EH (cell line): ENCODE results near the gene KRTAP2-4.
A peak's percentile ranks its signal among the peaks of the same experiment; 100 is the strongest.
"Not testable (repeated sequence)": the region's sequence is repeated elsewhere in the genome, so short reads cannot be mapped to it uniquely, and the experiment has no call there.

Experiments used
- DNase-seq: peaks from one replicate; pipeline ENCODE4 v3.0.0-alpha.2; 2015; ENCODE audit warnings: low read depth

The KRTAP2-4 gene

GRCh38 chr17:41065829-41066624 lies at the start of gene KRTAP2-4:
Gene KRTAP2-4, minus strand, starts transcription at chr17:41065879. Its CDS starts 34 bp downstream, at chr17:41065845.
- DNase-seq: peak; percentile 96

DNA sequence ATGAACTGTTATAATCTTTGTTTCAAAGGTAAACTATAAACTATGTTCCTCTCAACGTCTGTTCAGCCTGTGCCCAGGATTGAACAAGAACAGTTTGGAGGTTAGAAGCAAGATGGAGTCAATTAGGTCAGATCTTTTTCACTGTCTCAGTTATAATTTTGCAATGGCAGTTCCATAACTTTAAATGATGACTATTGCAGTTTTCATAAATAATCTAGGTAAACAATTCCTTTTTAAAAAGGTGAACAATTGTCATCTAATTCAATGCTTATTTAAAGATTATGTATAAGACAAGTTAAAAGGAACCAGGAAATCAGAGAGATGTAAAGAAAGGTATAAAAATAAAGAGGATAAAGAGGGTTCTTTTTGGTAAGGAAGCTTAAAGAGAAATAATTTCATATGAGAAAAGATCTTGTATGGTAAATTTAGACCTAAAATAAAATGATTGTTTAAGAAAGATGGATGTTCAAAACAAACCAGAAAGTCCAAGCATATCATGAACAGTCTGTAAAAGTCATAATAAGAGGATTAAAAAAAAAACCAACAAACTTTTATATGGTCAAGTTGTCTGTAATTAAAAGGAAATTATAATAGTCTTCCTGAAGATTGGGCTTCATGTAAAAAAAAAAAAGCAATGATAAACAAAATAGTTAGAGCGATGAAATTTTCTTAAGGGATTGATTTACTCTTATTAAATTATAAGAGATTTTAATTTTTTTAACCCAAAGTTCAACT lies 45.6 kb upstream of the KRTAP2-4 start:
- DNase-seq: no peak

DNA sequence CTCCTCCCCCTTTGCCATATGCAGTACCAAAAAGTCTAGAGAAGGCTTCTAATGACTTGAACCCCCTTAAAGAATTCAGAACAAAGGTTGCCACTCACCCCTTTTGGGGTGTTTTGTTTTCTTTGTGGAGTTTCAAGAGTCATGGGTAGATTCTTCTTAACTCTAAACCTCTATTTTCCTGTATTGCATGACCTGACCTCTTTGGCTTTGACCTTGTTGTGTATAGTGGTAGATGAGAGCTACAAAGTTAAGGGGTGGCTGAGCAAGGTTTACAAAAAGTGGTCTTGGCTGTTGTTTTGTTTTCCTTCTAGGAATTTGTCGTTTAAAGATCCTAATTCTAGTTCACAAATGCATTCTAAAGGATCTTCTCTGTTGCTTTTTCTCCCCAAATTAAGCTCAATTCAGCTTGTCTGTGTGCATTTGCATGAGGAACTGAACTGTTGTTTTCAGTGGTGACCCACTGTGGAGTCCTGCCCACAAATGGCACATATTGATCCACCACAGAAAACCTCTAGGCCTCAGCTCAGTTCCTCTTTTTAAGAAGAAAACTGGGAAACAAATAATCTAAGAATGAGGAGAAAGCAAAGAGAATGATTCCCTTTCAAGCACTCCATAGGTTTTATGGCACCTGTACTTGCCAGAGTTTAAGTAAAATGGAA lies 43.2 kb upstream of the KRTAP2-4 start:
- not testable (repeated sequence) for DNase-seq

GRCh38 chr17:41107941-41108450 lies 42.3 kb upstream of the KRTAP2-4 start:
- DNase-seq: peak; percentile 78

DNA sequence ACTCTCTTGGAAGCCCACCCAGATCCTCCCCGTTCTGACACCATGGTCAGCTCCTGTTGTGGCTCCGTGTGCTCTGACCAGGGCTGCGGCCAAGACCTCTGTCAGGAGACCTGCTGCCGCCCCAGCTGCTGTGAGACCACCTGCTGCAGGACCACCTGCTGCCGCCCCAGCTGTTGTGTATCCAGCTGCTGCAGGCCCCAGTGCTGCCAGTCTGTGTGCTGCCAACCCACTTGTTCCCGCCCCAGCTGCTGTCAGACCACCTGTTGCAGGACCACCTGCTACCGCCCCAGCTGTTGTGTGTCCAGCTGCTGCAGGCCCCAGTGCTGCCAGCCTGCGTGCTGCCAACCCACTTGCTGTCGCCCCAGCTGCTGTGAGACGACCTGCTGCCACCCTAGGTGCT lies 39.7 kb upstream of the KRTAP2-4 start, which contains the start of gene KRTAP4-9:
TSS of gene KRTAP4-9 (plus strand) at position 43 of the 400 bp plus-strand sequence. CDS start at position 43, 0 bp downstream.
- DNase-seq: not testable (repeated sequence)

DNA sequence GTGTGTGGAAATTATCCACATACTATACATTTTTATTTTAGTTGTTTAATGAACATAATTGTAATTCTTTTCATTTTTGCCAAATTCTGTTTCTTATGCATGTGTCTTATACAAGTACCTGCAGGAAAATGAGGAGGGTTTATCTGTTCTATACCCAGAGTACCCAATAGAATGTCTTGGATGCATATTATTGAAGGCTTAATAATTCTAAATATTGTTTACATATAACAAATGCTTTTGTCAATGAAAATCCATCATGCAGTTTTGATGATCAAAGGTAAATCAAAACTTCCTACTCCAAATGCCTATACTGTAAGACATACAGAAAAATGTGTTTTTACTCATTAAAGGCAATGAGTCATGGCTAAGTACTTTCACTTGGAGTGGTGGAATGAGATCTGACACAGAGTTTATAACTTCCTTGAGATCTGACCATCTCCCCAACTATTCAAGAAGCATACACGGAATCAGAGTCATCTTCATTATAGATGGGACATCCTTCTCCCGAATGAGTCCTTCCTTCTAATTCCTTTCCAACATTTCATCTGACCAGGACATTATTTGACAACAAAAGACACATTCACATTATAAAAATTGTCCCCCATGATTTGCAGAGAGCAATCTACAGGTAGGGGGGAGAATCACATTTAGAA lies 38.8 kb upstream of the KRTAP2-4 start:
- DNase-seq: peak; percentile 87

DNA sequence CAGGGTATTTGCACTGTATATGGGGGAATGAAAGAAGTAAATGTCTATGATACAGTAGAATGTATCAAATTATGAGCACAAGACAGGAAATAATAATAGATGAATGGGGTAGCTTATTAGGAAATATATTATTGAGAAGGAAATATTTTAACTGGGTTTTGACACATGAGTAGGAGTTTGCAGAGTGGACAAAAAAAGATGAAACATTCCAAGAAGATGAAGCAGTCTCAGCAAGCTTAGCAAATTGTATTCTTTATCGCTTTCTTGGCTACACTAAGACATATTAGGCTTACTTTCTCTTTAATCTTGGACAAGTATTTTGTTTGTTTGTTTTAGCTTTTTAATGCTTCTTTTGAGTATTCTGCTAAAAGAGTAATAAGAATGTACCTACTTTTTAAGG lies 38.2 kb upstream of the KRTAP2-4 start:
- peak; percentile 55 for DNase-seq

- no peak for DNase-seq
Observed at GRCh38 chr17:41101586-41102259, 36.0 kb upstream of the KRTAP2-4 start, which contains the start of gene KRTAP4-16. Gene KRTAP4-16, minus strand, starts transcription at chr17:41102209. Its CDS starts 0 bp downstream, at chr17:41102209.

GRCh38 chr17:41099682-41100480 lies 34.2 kb upstream of the KRTAP2-4 start:
- DNase-seq: peak; percentile 97

GRCh38 chr17:41098481-41098880 lies 32.8 kb upstream of the KRTAP2-4 start:
- peak; percentile 94 for DNase-seq

GRCh38 chr17:41098042-41098441 lies 32.4 kb upstream of the KRTAP2-4 start, which contains the start of gene KRTAP4-8:
Gene KRTAP4-8, minus strand, starts transcription at chr17:41098142. Its CDS starts 58 bp downstream, at chr17:41098084.
- DNase-seq: no peak

DNA sequence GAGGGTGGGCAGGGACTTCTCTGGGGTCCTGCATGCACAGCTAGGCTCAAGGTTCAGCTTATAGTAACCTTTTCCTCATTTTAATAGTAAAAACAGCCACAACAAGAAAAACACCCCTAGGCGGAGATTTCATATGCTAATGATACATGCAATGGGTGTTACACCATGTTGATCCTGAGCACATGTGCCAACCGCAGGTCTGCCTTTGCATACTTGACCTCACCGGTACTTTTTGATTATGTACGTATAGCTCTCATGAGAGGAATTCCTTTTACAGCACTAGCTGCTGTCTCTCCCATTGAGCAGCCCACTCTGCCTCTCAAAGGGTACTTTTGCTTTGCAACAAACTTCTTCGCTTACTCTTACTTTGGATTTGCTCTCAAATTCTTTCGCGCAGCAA lies 30.4 kb upstream of the KRTAP2-4 start:
- no peak for DNase-seq

- not testable (repeated sequence) for DNase-seq
Observed at GRCh38 chr17:41088760-41089352, 23.2 kb upstream of the KRTAP2-4 start.

DNA sequence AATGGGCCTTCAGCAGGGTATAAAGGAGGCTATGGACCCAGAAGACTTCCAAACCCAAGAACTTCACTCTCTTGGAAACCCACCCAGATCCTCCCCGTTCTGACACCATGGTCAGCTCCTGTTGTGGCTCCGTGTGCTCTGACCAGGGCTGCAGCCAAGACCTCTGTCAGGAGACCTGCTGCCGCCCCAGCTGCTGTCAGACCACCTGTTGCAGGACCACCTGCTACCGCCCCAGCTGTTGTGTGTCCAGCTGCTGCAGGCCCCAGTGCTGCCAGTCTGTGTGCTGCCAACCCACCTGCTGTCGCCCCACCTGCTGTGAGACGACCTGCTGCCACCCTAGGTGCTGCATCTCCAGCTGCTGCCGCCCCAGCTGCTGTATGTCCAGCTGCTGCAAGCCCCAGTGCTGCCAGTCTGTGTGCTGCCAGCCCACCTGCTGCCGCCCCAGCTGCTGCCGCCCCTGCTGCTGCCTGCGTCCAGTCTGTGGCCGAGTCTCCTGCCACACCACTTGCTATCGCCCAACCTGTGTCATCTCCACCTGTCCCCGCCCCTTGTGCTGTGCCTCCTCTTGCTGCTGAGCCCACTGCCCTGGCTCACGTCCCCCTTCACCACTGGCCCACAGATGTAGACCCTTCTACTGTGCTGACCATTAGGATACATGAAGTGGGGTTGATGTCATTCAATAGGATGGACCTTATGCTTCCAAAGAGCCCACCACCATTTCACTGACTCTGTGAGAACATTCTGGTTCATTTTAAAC lies 18.6 kb upstream of the KRTAP2-4 start, which contains the start of gene KRTAP4-7:
TSS of gene KRTAP4-7 (plus strand) at position 51 of the 757 bp plus-strand sequence. CDS start at position 108, 57 bp downstream.
- DNase-seq: not testable (repeated sequence)

- DNase-seq: peak; percentile 92
Observed at GRCh38 chr17:41083427-41083826, 17.7 kb upstream of the KRTAP2-4 start.

GRCh38 chr17:41082626-41083025 lies 16.9 kb upstream of the KRTAP2-4 start:
- peak; percentile 56 for DNase-seq

- DNase-seq: no peak
Observed at GRCh38 chr17:41076788-41077187, 11.1 kb upstream of the KRTAP2-4 start.

- DNase-seq: no peak
Observed at GRCh38 chr17:41073676-41074075, 8.0 kb upstream of the KRTAP2-4 start.
